HepG2 (cell line): ENCODE results near the gene ACADVL. TPM values are rescaled to one million over a fixed set of nuclear protein-coding genes. Genes with fewer than 3 reads are reported as not detected.

Source experiments
- ATAC-seq: fragments of 200-7000 bp; cut with Tn5 transposase; 3 replicates; pipeline ENCODE4 v1.9.1; 2020; ENCODE audit warnings: mild to moderate bottlenecking, moderate library complexity
- BruUV-seq: library from RNA; stranded (reverse); fragments of 400-500 nt; replicated peaks from 2 replicates; lab custom pipeline; 2021; lab: Mats Ljungman, UMichigan
- CTCF ChIA-PET: fragments of 300-600 bp; formaldehyde crosslinking; extraction: SDS; loops from one replicate; lab custom pipeline; 2021; ENCODE audit warnings: low total read pairs, inconsistent platforms, low intra/inter-chr PET ratio; lab: Yijun Ruan, JAX
- POLR2A ChIA-PET: fragments of 350-600 bp; sonication (Branson Sonifier 250); formaldehyde crosslinking; loops from one replicate; lab custom pipeline; 2020; ENCODE audit warnings: antibody characterized with exemption, inconsistent platforms; lab: Yijun Ruan, JAX
- DNase-seq: peaks from one replicate; pipeline ENCODE4 v3.0.0-alpha.2; 2015; ENCODE audit warnings: low spot score
- FAIRE-seq: peaks from 3 replicates; lab custom pipeline; 2011; peaks lifted over from hg19 to GRCh38; lab: Jason Lieb, UNC
- H2AFZ ChIP-seq: one replicate; pipeline ENCODE4 v1.6.1; 2011; ENCODE audit warnings: low read length, inconsistent platforms
- H3K27ac ChIP-seq: fragments of 300-600 bp; 3 replicates; pipeline ENCODE4 v1.8.0; 2011; ENCODE audit warnings: mixed run types, mild to moderate bottlenecking, mixed read lengths, low read length, inconsistent platforms; ENCODE audit not compliant: insufficient read depth; ENCODE audit errors: extremely low read length
- H3K27me3 ChIP-seq, 2 experiments: fragments of 200-600 bp in 1 of 2; 2 replicates in 1 of 2; 3 replicates in 1 of 2; pipeline versions ENCODE4 v1.6.0 to v1.8.0; 2011; ENCODE audit warnings: low read length in 2 of 2, mild to moderate bottlenecking in 2 of 2, moderate library complexity in 2 of 2, inconsistent platforms in 1 of 2; ENCODE audit not compliant: insufficient read depth in 2 of 2, control insufficient read depth in 1 of 2
- H3K36me3 ChIP-seq, 2 experiments: fragments of 200-600 bp in 1 of 2; replicated peaks in 1 of 2; 2 replicates in 1 of 2; 3 replicates in 1 of 2; pipeline versions ENCODE4 v1.5.1 to v1.8.0; 2011; ENCODE audit warnings: low read length in 2 of 2, inconsistent platforms in 1 of 2; ENCODE audit not compliant: insufficient read depth in 2 of 2, control insufficient read depth in 1 of 2
- H3K4me1 ChIP-seq: 2 replicates; pipeline ENCODE4 v1.5.1; 2012; ENCODE audit warnings: low read length, inconsistent platforms; ENCODE audit not compliant: insufficient read depth
- H3K4me2 ChIP-seq: 2 replicates; pipeline ENCODE4 v1.6.0; 2011; ENCODE audit warnings: low read depth, low read length, inconsistent platforms
- H3K4me3 ChIP-seq, 3 experiments: fragments of 200-600 bp in 1 of 3; sonication (generic), shearing (Covaris generic) in 1 of 3; replicated peaks in 1 of 3; 2 replicates each; pipeline ENCODE4 v1.5.1; 2011 to 2016; ENCODE audit warnings: low read length in 3 of 3, inconsistent platforms in 2 of 3, low read depth in 2 of 3, mild to moderate bottlenecking in 2 of 3, control low read depth in 1 of 3, mixed read lengths in 1 of 3; ENCODE audit not compliant: insufficient read depth in 1 of 3
- H3K79me2 ChIP-seq: one replicate; pipeline ENCODE4 v1.6.1; 2011; ENCODE audit warnings: low read length, inconsistent platforms; ENCODE audit not compliant: insufficient read depth
- H3K9ac ChIP-seq: 2 replicates; pipeline ENCODE4 v1.6.0; 2011; ENCODE audit warnings: mild to moderate bottlenecking, low read depth, low read length, inconsistent platforms; ENCODE audit not compliant: insufficient read depth
- H3K9me3 ChIP-seq: 2 replicates; pipeline ENCODE4 v1.5.1; 2012; ENCODE audit warnings: mild to moderate bottlenecking, low read length
- H4K20me1 ChIP-seq: 2 replicates; pipeline ENCODE4 v1.6.0; 2011; ENCODE audit warnings: inconsistent platforms, mild to moderate bottlenecking, low read length, moderate library complexity; ENCODE audit not compliant: insufficient read depth
- ETV6 ChIP-seq: sonication (generic); formaldehyde crosslinking; conservative IDR thresholded peaks from 2 replicates; pipeline ENCODE4 v1.4.0; 2020; ENCODE audit warnings: missing genetic modification reagents
- HNF1B ChIP-seq: sonication (generic); formaldehyde crosslinking; IDR thresholded peaks from 2 replicates; pipeline ENCODE4 v1.5.1; 2020; ENCODE audit warnings: mild to moderate bottlenecking, moderate library complexity, missing genetic modification reagents
- KDM2A ChIP-seq: sonication (generic); formaldehyde crosslinking; IDR thresholded peaks from 2 replicates; pipeline ENCODE4 v1.4.0; 2020; ENCODE audit warnings: low read depth, missing genetic modification reagents, borderline replicate concordance
- SIX1 ChIP-seq: sonication (generic); formaldehyde crosslinking; IDR thresholded peaks from 2 replicates; pipeline ENCODE4 v1.4.0; 2020; ENCODE audit warnings: missing genetic modification reagents, borderline replicate concordance
- ZNF292 ChIP-seq: sonication (generic); formaldehyde crosslinking; IDR thresholded peaks from 2 replicates; pipeline ENCODE4 v1.8.1; 2022; ENCODE audit warnings: mild to moderate bottlenecking, low read depth, missing genetic modification reagents, borderline replicate concordance
- ZNF512 ChIP-seq: sonication (generic); formaldehyde crosslinking; IDR thresholded peaks from 2 replicates; pipeline ENCODE4 v1.4.0; 2020; ENCODE audit warnings: mild to moderate bottlenecking, missing genetic modification reagents
- ZNF562 ChIP-seq: sonication (generic); formaldehyde crosslinking; IDR thresholded peaks from 2 replicates; pipeline ENCODE4 v1.8.0; 2022; ENCODE audit warnings: missing genetic modification reagents, borderline replicate concordance
- ZNF609 ChIP-seq: sonication (generic); formaldehyde crosslinking; IDR thresholded peaks from 2 replicates; pipeline ENCODE4 v1.4.0; 2020; ENCODE audit warnings: mild to moderate bottlenecking, missing genetic modification reagents, borderline replicate concordance
- WGBS: methylation state at CpG from one replicate; pipeline ENCODE4 v1.1.6; 2017; ENCODE audit warnings: low lambda C conversion rate; 5-methylcytosine and 5-hydroxymethylcytosine counted together
- in situ Hi-C: cut with HindIII; loops from 2 replicates; pipeline ENCODE4 v1.10.0; 2017; ENCODE audit warnings: low pct_unique_long_range_greater_than_20kb; ENCODE audit not compliant: extremely low pct_ligation_motif_present
- intact Hi-C: fragments of 100-400 bp; cut with micrococcal nuclease; formaldehyde crosslinking; loops from one replicate; pipeline ENCODE4 v1.10.0; 2022; ENCODE audit not compliant: unreplicated experiment
- polyA plus RNA-seq, 8 experiments: library from polyadenylated mRNA; depleted of rRNA in 3 of 8; stranded (reverse) in 7 of 8; unstranded in 1 of 8; fragments of >200 nt; fragmentation: Illumina TruSeq in 4 of 8; extraction: Trizol in 4 of 8; gene quantifications; 2 replicates each; pipeline versions ENCODE4 v1.2.1 to v1.2.3, GENCODE V29; 2011 to 2016; ENCODE audit warnings: low read depth in 4 of 8, missing spikeins in 1 of 8, mixed read lengths in 1 of 8; ENCODE audit not compliant: insufficient read depth in 1 of 8
- total RNA-seq, 5 experiments: library from RNA; depleted of rRNA; stranded (reverse); fragments of >200 nt; fragmentation: Illumina TruSeq; extraction: Trizol; gene quantifications; 2 replicates each; pipeline ENCODE4 v1.2.3, GENCODE V29; 2016; ENCODE audit warnings: low read depth in 1 of 5

The ACADVL gene
- total and polyA plus RNA-seq, 2 of the 13 experiments (the other 11 are each of a cell fraction or from before 2014, with no cell fraction given) = 219 to 412 TPM

GRCh38 chr17:7196651-7197401, 22.9 kb upstream of the ACADVL start:
- in situ Hi-C loops (no loop called here), intact Hi-C loops (no loop called here)
- WGBS = 84% methylated on average over 21 of the region's 22 CpGs
- H3K27me3 ChIP-seq = no peaks in the 10 kb centered on the region
- no peak overlapping the region for H2AFZ ChIP-seq
- H4K20me1 ChIP-seq = no peaks in the 10 kb centered on the region
- H3K4me3 ChIP-seq = no peak overlapping the region
- FAIRE-seq (no peak), ATAC-seq (no peak), DNase-seq (no peak)
- BruUV-seq = no TSS peak
- no peaks in the 10 kb centered on the region for H3K79me2 ChIP-seq
- no peak for TF ChIP-seq ZNF562
- no peak for TF ChIP-seq KDM2A (CRISPR knock-in tag)
- TF ChIP-seq, all 625 proteins: peak for 0
- H3K36me3 ChIP-seq = no peaks in the 10 kb centered on the region
- peaks cover 3% of the 10 kb centered on the region for H3K4me1 ChIP-seq
- no peak overlapping the region for H3K4me2 ChIP-seq
- H3K27ac ChIP-seq = no peak overlapping the region
- no peak overlapping the region for H3K9ac ChIP-seq
- ChIA-PET POLR2A (no interaction called here), CTCF (no interaction called here)
- H3K9me3 ChIP-seq = no peaks in the 10 kb centered on the region

GRCh38 chr17:7203391-7203790, 16.3 kb upstream of the ACADVL start:
- BruUV-seq = no TSS peak
- Histone ChIP-seq H3K4me3 (no peak overlapping the region), H3K79me2 (no peaks in the 10 kb centered on the region), H2AFZ (no peak overlapping the region), H3K4me2 (no peak overlapping the region), H3K36me3 (no peaks in the 10 kb centered on the region), H3K27me3 (0 out of 5 replicates have a peak, but pooled peaks cover 0 to 5% of the 10 kb centered on the region in 2 experiments), H4K20me1 (no peaks in the 10 kb centered on the region), H3K9me3 (no peaks in the 10 kb centered on the region), H3K4me1 (no peaks in the 10 kb centered on the region), H3K27ac (no peak overlapping the region), H3K9ac (no peak overlapping the region)
- no peak for DNase-seq
- no peak for ATAC-seq
- WGBS = 85% methylated on average over 5 of the region's 16 CpGs
- intact Hi-C loops (no loop called here), in situ Hi-C loops (no loop called here)
- FAIRE-seq = no peak
- POLR2A ChIA-PET = no interaction called here
- CTCF ChIA-PET = no interaction called here
- no peak for TF ChIP-seq ETV6 (CRISPR knock-in tag)
- no peak for TF ChIP-seq ZNF512 (CRISPR knock-in tag)
- TF ChIP-seq HNF1B (CRISPR knock-in tag) = no peak
- no peak for TF ChIP-seq ZNF609 (CRISPR knock-in tag)
- no peak for TF ChIP-seq SIX1 (CRISPR knock-in tag)
- no peak for TF ChIP-seq ZNF292 (CRISPR knock-in tag)
